ENCODE results near the gene CNIH2.
"Not testable (repeated sequence)": the region's sequence is repeated elsewhere in the genome, so short reads cannot be mapped to it uniquely, and the experiment has no call there.

Gene CNIH2

DNA sequence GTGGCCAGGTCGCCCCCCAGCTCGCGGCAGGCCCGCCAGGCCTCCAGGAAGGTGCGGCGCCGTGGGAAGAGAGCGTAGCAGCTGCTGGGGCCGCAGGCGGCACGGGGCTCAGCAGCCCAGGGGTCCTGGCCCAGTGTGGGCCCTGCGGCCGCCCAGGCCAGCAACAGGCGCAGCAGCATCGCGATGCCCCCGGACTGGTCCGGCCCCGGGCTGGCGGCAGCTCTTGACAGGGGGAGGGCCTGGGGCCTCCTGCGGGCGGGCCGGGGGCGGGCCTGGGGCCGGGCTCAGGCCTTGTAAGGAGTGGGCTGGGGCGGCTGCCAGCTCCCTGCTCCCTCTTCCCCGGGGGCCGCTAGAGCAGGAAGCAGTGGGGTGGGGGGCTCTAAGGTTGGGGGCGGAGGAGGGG, 38.9 kb downstream of the CNIH2 start, which contains the start of gene CD248:
Gene CD248 (minus strand): TSS at position 196 of the 403 bp plus-strand sequence. CDS start 17 bp downstream, at position 179.
- no peak for DNase-seq

GRCh38 chr11:66317322-66317722, 39.3 kb downstream of the CNIH2 start:
- DNase-seq, result peak in 1 of 2 experiments; percentile 33

DNA sequence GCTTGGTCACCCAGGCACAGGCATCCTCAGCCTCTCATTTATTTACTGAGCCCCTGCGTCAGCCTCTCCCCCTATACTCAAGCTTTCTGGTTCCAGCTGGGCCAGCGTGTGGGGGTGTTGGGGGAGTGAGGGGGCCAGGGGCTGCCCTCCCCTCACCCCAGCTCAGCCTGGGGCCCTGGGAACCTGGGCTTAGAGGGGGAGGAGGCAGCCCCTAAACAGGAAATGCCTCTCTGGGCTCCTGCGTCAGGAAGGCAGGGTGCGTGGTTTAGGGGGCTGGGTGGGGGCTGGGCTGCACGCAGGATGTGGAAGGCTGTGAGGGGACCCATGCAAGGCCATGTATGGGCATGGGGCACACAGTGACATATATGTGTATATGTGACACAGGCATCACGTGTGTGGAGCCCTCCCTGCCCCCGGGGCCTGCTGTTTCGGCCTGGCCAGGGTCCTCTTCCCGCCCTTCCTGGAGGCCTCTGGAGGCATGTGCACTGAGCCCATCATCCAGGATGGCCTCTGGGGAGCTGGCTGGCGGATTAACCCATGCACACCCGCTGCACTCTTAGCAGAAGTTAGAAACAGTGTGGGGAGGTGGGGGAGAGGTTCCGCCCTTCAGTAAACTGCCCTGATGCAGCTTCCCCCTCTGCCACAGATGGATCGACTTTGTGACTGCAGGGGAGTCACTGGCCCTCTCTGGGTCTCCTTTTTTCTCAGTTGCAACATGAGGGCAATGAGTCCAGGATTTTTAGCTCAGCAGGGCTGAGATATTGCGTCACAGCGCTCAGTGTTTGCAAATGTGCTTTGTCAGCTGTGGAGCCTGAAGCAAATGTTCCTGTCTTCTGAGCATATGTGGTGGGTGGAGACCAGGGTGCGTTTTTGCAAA, 40.0 kb downstream of the CNIH2 start:
- peak in 1 of 2 experiments; percentile 29 for DNase-seq

GRCh38 chr11:66318600-66318970, 40.6 kb downstream of the CNIH2 start:
- no peak for DNase-seq

DNA sequence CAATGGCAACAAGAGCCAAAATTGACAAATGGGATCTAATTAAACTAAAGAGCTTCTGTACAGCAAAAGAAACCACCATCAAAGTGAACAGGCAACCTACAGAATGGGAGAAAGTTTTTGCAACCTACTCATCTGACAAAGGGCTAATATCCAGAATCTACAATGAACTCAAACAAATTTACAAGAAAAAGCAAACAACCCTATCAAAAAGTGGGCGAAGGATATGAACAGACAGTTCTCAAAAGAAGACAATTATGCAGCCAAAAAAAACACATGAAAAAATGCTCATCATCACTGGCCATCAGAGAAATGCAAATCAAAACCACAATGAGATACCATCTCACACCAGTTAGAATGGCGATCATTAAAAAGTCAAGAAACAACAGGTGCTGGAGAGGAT, 42.3 kb downstream of the CNIH2 start:
- not testable (repeated sequence) for DNase-seq

DNA sequence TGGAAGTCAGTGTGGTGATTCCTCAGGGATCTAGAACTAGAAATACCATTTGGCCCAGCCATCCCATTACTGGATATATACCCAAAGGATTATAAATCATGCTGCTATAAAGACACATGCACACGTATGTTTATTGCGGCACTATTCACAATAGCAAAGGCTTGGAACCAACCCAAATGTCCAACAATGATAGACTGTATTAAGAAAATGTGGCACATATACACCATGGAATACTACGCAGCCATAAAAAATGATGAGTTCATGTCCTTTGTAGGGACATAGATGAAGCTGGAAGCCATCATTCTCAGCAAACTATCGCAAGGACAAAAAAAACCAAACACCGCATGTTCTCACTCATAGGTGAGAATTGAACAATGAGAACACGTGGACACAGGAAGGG, 42.8 kb downstream of the CNIH2 start:
- not testable (repeated sequence) for DNase-seq

DNA sequence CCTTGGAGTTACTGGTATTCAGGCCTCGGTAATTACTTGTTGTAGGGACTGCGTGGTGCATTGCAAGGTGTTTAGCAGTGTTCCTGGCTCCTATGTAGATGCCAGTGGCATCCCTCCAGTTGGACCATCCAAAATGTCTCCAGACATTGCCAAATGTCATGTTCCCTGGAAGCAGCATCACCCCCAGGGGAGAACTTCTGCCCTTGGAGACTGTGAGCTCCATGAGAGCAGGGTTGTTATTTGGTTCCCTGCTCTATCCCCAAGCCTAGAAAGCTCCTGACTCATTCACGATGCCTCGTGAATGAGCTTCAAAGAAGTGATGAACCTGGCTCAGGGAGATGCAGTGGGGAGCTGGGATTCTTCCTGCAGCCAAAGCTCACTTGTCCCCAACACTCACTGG, 43.6 kb downstream of the CNIH2 start:
- DNase-seq, result no peak

- no peak for DNase-seq
Observed at GRCh38 chr11:66322732-66323427, 44.9 kb downstream of the CNIH2 start.

- DNase-seq, result no peak
Observed at GRCh38 chr11:66323684-66324083, 45.7 kb downstream of the CNIH2 start.

GRCh38 chr11:66324664-66325063, 46.7 kb downstream of the CNIH2 start:
- no peak for DNase-seq

DNA sequence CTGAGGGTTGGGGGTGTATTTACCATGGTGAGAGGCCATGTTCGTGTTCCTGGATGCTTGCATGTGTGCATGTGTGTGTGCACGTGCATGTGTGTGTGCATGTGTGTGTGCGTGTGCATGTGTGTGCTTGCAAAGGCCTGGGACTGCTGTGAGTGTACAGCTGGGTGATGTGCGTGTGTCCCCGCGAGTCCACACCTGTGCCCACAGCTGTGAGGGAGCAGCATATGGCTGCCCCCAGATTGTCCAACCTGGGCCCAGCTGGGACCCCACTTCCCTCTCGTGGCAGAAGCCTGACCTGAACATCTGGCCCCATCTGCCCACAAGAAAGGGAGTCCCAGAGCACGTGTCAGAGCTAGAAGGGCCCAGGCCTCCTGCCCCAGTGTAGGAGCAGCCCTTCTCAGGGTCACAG, 47.3 kb downstream of the CNIH2 start:
- no peak for DNase-seq

GRCh38 chr11:66326261-66327111, 48.5 kb downstream of the CNIH2 start:
- DNase-seq, result no peak

DNA sequence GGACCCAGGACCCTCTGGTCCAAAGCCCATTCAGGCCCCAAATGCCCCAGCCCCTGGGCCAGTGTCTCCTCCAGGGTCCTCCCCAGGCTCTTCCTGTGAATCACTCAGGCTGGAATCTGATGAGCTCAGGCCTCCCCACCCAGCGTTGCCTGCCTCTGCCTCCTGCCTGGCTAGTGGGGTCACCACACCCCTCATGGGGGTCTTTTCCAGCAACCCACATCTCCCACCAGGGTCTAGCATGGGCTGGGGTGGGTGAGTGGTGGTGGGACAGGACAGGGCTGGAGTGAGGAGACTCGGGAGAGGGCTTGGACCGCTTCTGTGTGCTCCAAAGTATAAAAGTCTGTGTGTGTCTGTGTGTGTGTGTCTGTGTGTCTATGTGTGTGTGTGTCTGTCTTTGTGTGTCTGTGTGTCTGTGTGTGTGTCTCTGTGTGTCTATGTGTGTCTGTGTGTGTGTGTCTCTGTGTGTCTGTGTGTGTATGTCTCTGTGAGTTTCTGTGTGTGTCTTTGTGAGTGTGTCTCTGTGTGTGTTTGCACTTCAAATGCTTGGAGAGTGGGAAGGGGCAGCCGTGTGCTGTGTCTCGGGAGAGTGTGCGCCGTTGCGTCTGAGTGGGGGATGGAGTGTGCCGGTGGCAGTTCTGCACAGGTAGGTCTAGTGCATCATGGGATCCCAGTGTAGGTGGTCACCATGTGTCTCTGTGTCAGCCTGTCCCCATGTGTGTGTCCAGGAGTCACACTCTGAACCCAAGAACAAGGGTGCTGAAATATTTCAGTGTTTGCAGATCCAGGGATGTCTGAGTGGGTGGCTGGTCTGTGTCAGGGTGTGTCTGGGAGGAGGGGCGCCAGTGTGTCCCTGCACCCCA, 49.4 kb downstream of the CNIH2 start:
- DNase-seq, result no peak

GRCh38 chr11:66328031-66328301, 50.0 kb downstream of the CNIH2 start:
- DNase-seq, result no peak

GRCh38 chr11:66328302-66329144, 50.5 kb downstream of the CNIH2 start:
- DNase-seq, result peak; percentile 75 to 77

- DNase-seq, result no peak
Observed at GRCh38 chr11:66329165-66329673, 51.2 kb downstream of the CNIH2 start.

DNA sequence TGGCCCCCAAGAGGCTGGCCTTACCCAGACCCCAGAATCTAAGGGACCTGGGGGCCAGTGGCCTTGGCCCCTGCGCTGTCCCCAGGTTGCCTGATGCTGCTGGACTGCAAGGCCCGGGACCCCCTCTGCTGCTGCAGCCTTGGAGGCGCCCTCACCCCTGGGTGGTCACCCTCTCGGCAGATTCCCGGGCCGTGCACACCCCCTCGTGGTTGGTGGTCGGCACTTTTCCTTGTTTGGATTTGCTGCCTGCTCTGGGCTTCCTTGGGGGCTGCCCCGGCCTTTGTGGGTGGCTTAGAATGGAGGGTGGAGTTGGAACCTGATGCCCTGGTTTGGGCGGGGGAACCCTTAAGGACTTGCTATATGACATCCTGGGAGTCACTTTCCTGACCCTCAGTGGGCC, 53.0 kb downstream of the CNIH2 start:
- DNase-seq, result no peak

DNA sequence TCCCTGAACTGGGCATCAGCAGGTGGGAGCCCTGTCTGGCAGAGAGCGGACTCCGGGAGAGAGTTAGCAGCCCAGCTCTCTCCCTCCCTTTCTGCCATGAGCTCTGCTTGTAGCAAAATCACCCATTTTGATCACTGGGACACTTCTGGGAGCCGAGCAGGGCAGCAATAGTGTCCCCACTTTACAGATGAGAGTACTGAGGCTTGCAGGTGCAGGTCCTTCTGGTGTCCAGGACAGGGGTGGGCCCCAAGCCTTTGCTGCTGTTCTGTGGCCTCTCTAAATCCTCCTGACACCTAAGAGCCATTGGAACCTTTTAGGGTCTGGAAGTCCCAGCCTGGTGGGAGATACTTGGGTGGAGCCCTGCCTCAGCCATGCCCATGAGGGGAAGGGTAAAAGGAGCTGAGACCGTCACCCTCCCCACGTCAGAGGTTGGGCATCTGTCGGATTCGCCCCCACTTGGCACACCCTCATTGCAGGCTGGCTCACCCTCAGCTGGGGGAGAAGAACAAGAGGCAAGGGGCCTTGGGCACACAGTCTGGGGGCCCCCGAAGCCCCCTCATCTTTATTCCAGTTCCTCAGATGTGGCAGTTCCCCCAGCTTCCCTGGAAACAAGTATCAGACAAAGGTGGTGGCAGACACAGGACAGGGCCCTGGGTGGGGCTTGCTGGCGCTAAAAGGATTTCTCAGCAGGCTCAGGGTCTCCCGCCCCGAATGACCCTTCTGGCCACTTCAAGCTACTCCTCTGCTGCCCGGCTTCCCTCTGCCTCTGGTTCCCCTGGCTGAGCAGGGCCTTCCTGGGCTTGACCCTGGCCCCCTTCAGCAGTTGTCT, 53.8 kb downstream of the CNIH2 start:
- no peak for DNase-seq

DNA sequence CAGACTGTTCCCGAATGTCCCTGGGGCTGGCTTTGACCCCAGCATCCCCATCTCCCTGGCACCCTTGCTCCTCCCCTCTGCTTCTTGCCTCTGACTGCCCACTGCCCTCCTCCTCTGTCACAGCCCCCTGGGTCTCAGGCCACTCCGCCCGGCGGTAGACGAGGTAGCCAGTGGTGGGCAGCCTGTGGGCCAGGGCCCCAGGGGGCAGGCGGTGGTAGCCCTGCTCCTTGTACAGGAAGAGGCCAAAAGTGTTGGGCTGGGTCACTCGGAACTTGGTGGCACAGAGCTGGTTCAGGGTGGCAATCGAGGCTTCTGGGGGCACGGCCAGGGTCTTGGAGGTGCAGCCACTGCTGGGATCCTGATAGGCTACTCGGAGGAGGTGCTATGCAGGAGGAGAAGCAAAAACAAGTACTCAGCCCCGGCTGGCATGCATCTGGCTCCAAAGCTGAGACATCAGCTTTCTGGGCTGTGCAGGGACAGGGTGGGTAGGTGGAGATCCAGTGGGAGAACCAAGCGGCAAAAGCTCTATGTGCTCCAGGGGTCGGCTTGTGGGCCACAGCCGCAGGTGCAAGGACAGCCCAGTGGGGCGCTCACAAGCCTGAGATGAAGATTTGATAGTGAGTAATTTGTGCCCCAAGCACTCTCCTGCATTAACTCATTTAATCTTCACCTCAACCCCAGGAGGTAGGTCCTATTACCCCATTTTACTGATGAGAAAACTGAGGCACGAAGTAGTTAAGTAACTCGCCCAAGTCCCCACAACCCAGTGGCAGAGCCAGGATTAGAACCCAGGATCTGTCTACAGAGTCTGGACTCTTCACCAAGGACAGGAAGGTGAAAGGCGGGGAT, 54.6 kb downstream of the CNIH2 start:
- no peak for DNase-seq

All from stimulated activated CD4-positive, alpha-beta T cell treated with anti-CD3 and anti-CD28 coated beads, Interleukin-4, amount 100 ng/mL, for 4 hours (primary cell).